Measurements from ENCODE around the gene CCDC92B. TPM values are rescaled to one million over a fixed set of nuclear protein-coding genes. Genes with fewer than 3 reads are reported as not detected.

CCDC92B gene
- total and polyA plus RNA-seq, 10 of the 15 experiments (the other 5 are each of a cell fraction or from before 2014, with no cell fraction given) = not detected

DNA sequence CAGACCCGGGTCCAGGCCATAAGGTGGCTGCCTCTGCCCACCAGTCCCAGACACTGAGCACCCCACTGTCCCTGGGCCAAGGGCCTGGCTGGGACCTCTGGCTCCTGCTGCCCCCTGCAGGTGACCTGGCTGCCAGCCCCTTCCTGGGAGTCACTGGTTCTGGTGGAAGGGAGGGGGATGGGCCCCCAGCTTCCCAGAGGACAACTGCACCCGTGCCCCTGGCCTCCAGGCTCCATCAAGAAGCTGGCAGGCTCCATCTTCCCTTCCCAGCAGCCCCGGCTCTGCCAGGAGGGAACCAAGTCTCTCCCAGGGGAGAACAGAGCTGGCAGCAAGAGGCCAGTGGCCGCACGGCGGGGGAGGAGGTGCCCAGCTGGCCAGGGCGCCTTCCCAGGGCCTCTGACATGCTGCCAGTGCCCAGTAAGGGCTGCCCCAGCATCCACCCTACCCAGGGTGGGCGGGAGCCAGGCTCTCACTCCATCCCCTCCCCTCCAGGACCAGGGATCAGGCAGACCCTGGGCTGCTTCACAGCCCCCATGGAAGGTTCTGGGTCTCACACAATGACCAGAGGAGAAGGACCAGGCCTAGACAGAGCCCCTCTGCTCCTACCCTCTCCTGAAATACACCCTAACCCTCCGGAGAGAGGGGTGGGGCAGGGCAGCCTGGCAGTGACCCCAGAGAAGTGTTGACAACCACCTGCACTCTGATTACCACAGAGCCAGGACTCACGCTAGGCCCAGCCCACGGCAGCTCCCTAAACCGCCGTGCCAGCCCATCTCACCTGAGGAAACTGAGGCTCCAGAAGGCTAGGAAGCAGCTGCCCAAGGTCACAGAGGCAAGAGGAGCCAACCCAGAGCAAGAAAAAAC, 41.5 kb downstream of the CCDC92B start:
- ChIA-PET CTCF (interaction anchor here (0.8 to 1.8 kb wide), 2 partner anchors 292 to 325 kb away, joined by 3 to 7 read pairs; no protein-coding TSS in a partner anchor), SMC1A (ENCODE audit: uncharacterized antibody, unreplicated experiment) (interaction anchor here (1.6 kb wide), 1 partner anchor 326 kb away, joined by 5 read pairs; no protein-coding TSS in a partner anchor)
- BruUV-seq (replicated peaks) = no TSS peak
- TF ChIP-seq TAF1 (IDR thresholded peaks at IDR 0.05; ENCODE audit: borderline replicate concordance, low read depth, low read length) = no peak
- no peak for TF ChIP-seq SIX5 (IDR thresholded peaks at IDR 0.05; ENCODE audit: low read depth, low read length, severe bottlenecking)
- TF ChIP-seq FOS (IDR thresholded peaks at IDR 0.05; ENCODE audit: borderline replicate concordance, extremely low read depth, insufficient read length) = no peak
- no peak for TF ChIP-seq EP300 (IDR thresholded peaks at IDR 0.05; ENCODE audit: borderline replicate concordance in 1 of 2, control insufficient read depth in 1 of 2, low read depth in 2 of 2, low read length in 2 of 2)
- TF ChIP-seq NR2F1 (conservative IDR thresholded peaks at IDR 0.05) = peak; percentile 41; the same call in 1 of the 2 replicates
- TF ChIP-seq SMC3 (IDR thresholded peaks at IDR 0.05; ENCODE audit: borderline replicate concordance, low read length) = peak; percentile 30; the same call in 1 of the 2 replicates
- no peak for TF ChIP-seq RBBP5 (conservative IDR thresholded peaks at IDR 0.05)
- TF ChIP-seq, protein P1, sequence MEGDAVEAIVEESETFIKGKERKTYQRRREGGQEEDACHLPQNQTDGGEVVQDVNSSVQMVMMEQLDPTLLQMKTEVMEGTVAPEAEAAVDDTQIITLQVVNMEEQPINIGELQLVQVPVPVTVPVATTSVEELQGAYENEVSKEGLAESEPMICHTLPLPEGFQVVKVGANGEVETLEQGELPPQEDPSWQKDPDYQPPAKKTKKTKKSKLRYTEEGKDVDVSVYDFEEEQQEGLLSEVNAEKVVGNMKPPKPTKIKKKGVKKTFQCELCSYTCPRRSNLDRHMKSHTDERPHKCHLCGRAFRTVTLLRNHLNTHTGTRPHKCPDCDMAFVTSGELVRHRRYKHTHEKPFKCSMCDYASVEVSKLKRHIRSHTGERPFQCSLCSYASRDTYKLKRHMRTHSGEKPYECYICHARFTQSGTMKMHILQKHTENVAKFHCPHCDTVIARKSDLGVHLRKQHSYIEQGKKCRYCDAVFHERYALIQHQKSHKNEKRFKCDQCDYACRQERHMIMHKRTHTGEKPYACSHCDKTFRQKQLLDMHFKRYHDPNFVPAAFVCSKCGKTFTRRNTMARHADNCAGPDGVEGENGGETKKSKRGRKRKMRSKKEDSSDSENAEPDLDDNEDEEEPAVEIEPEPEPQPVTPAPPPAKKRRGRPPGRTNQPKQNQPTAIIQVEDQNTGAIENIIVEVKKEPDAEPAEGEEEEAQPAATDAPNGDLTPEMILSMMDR (IDR thresholded peaks at IDR 0.05 in 2 of 3, conservative IDR thresholded peaks at IDR 0.05 in 1 of 3; ENCODE audit: control insufficient read depth in 2 of 3, extremely low read depth in 1 of 3, insufficient read depth in 1 of 3, low read depth in 3 of 3, low read length in 3 of 3) = peak; percentile 30 to 61 (median 42); a peak in 5 of 6 replicates
- TF ChIP-seq RELA (IDR thresholded peaks at IDR 0.05; ENCODE audit: borderline replicate concordance, partially characterized antibody) = no peak
- no peak for TF ChIP-seq JUNB (IDR thresholded peaks at IDR 0.05)
- peak; percentile 15; the same call in 1 of the 2 replicates for TF ChIP-seq POLR2A (IDR thresholded peaks at IDR 0.05; ENCODE audit: low read depth, low read length)
- no peak for TF ChIP-seq ZNF622 (IDR thresholded peaks at IDR 0.05)
- no peak for TF ChIP-seq NFYB (IDR thresholded peaks at IDR 0.05; ENCODE audit: insufficient read depth, low read depth, low read length)
- no peak for TF ChIP-seq SRF (IDR thresholded peaks at IDR 0.05; ENCODE audit: low read depth in 2 of 2, low read length in 2 of 2)
- TF ChIP-seq, protein P2, sequence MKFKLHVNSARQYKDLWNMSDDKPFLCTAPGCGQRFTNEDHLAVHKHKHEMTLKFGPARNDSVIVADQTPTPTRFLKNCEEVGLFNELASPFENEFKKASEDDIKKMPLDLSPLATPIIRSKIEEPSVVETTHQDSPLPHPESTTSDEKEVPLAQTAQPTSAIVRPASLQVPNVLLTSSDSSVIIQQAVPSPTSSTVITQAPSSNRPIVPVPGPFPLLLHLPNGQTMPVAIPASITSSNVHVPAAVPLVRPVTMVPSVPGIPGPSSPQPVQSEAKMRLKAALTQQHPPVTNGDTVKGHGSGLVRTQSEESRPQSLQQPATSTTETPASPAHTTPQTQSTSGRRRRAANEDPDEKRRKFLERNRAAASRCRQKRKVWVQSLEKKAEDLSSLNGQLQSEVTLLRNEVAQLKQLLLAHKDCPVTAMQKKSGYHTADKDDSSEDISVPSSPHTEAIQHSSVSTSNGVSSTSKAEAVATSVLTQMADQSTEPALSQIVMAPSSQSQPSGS (IDR thresholded peaks at IDR 0.05; ENCODE audit: low read length) = no peak
- 0 out of 2 replicates have a peak, but pooled peaks have one; percentile 27 for TF ChIP-seq GATAD2B (conservative IDR thresholded peaks at IDR 0.05; ENCODE audit: low read depth)
- TF ChIP-seq IRF4 (IDR thresholded peaks at IDR 0.05; ENCODE audit: low read depth, low read length) = no peak
- TF ChIP-seq, protein P3, sequence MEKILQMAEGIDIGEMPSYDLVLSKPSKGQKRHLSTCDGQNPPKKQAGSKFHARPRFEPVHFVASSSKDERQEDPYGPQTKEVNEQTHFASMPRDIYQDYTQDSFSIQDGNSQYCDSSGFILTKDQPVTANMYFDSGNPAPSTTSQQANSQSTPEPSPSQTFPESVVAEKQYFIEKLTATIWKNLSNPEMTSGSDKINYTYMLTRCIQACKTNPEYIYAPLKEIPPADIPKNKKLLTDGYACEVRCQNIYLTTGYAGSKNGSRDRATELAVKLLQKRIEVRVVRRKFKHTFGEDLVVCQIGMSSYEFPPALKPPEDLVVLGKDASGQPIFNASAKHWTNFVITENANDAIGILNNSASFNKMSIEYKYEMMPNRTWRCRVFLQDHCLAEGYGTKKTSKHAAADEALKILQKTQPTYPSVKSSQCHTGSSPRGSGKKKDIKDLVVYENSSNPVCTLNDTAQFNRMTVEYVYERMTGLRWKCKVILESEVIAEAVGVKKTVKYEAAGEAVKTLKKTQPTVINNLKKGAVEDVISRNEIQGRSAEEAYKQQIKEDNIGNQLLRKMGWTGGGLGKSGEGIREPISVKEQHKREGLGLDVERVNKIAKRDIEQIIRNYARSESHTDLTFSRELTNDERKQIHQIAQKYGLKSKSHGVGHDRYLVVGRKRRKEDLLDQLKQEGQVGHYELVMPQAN (conservative IDR thresholded peaks at IDR 0.05) = no peak

More for the DNA sequence above, 41.5 kb downstream of the CCDC92B start:
- POLR2A ChIA-PET = interaction anchor here (0.9 kb wide), 1 partner anchor 115 kb away, joined by 3 read pairs; the partner anchor contains the start of gene PAFAH1B1
- Histone ChIP-seq H4K20me1 (ENCODE audit: control insufficient read depth, insufficient read depth) (peaks cover 8% of the 10 kb centered on the region; the same call in 1 of the 2 replicates), H3K4me1 (ENCODE audit: control insufficient read depth, insufficient read depth, low read length) (peaks cover 20% of the 10 kb centered on the region), H3K9ac (ENCODE audit: control insufficient read depth, insufficient read depth, low read length) (peak overlapping the region; percentile 44; the same call in 1 of the 2 replicates), H2AFZ (ENCODE audit: control insufficient read depth, low read depth, low read length) (no peak overlapping the region), H3K27me3 (replicated peaks in 1 of 2; ENCODE audit: control insufficient read depth in 2 of 2, insufficient read depth in 2 of 2, low read length in 1 of 2) (no peaks in the 10 kb centered on the region), H3K4me3 (peak overlapping the region; percentile 95; the same call in 1 of the 2 replicates), H3K36me3 (ENCODE audit: control insufficient read depth in 2 of 2, insufficient read depth in 2 of 2, low read length in 1 of 2) (peaks cover 0 to 23% of the 10 kb centered on the region in 2 experiments; a peak in 2 of 4 replicates), H3K79me2 (ENCODE audit: control insufficient read depth, insufficient read depth, low read length) (peaks cover 73% of the 10 kb centered on the region), H3K27ac (ENCODE audit: control insufficient read depth, insufficient read depth) (0 out of 2 replicates have a peak overlapping the region, but pooled peaks have one; percentile 18), H3K4me2 (ENCODE audit: control insufficient read depth, insufficient read depth) (peak overlapping the region; percentile 98), H3K9me3 (replicated peaks; ENCODE audit: control insufficient read depth, insufficient read depth, low read length) (no peaks in the 10 kb centered on the region)
- RAD21 ChIA-PET (ENCODE audit: unreplicated experiment) = interaction anchor here (0.5 kb wide), 1 partner anchor 125 kb away, joined by 3 read pairs; no protein-coding TSS in a partner anchor
- no peak for ATAC-seq
- 81% methylated on average over 13 of the region's 13 CpGs for WGBS (ENCODE audit: insufficient coverage, insufficient replicate concordance, low lambda C conversion rate, missing lambda C conversion rate)
- in situ Hi-C loops (cut with MboI) = no loop called here
- FAIRE-seq = no peak
- DNase-seq (ENCODE audit: low read depth, low spot score) = no peak
- intact Hi-C loops (cut with micrococcal nuclease; ENCODE audit: unreplicated experiment) = no loop called here

Measured in GM12878 (cell line).